SK-N-DZ (cell line): ENCODE data around the gene TIAM2.
"Not testable (repeated sequence)": the region's sequence is repeated elsewhere in the genome, so short reads cannot be mapped to it uniquely, and the experiment has no call there.

Source experiments
- DNase-seq: peaks from one replicate; pipeline ENCODE4 v3.0.0-alpha.2; 2015; ENCODE audit warnings: low spot score

TIAM2 gene

GRCh38 chr6:155100087-155100486, 105.0 kb downstream of the TIAM2 start:
- DNase-seq, result no peak

DNA sequence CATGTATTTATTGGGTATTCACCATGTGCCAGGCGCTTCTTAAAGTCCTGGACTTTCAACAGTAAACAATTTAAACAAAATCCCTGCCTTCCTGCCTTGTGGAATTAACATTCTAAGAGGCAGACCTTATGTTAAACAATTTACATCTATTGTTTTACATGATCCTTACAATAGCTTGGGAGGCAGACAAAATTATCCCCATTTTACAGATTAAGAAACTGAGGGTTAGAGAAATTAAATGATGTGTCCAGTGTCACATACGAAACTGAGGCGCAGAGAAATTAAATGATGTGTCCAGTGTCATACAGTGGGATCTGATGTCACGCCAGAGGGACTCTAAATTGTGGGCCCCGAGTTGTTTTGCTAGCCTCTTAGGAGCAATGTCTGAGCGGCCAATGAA, 105.5 kb downstream of the TIAM2 start:
- no peak for DNase-seq

GRCh38 chr6:155103083-155103645, 108.0 kb downstream of the TIAM2 start:
- not testable (repeated sequence) for DNase-seq

DNA sequence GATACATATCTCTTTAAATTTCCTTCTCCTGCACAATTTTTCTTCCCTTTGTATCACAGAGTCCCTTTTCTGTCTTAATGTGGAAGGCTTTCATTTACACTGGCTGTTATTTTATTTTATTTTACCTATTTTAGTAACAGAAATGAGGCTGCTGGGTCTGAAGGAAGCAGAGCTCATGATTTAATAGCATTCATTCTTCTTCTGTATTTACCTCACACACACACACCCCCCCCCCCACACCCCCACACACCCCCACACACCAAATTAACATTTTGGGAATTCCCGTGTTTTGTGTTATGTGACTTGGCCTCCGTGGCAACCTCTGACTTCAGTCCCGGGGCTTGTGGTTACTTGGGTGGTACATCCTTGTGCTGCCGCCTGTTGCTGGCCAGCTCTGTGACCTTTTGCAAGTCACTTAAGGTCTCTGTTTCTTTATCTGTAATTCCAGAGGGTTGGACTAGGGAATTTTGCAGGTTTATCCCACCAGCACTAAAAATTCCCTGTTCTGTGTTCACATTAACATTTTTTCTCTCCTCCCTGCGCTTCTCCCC, 108.8 kb downstream of the TIAM2 start:
- no peak for DNase-seq

DNA sequence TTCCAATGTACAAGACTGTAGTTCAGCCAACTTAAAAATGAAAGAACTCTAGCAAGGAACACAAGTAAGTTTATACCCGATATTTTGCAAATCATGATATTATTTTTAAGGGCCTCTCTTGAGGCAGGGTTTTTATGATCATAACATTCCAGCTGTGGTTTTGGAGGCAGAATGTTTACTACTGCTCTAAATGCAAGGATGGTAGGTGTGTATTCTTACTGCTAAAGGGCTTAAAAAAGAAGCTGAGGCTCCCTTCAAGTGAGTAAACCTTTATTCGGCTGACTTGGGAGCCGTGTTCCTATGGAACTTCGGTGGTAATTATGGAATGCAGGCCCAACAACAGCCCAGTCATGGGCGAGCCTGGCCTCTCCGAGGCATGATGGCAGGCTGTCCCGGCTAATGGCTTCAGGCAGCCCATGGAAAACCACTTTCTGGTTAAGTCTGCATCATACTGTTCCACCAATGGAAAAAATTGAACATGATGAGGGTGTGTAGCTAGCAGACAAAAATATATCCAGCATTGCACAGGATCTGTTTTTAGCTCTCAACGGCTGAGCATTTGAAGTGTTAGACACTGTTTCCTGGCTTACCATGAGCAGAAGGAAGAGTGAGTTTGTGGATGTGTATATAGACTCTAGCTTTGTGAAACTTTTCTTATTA, 111.5 kb downstream of the TIAM2 start:
- no peak for DNase-seq

- no peak for DNase-seq
Observed at GRCh38 chr6:155107432-155108069, 112.4 kb downstream of the TIAM2 start.

DNA sequence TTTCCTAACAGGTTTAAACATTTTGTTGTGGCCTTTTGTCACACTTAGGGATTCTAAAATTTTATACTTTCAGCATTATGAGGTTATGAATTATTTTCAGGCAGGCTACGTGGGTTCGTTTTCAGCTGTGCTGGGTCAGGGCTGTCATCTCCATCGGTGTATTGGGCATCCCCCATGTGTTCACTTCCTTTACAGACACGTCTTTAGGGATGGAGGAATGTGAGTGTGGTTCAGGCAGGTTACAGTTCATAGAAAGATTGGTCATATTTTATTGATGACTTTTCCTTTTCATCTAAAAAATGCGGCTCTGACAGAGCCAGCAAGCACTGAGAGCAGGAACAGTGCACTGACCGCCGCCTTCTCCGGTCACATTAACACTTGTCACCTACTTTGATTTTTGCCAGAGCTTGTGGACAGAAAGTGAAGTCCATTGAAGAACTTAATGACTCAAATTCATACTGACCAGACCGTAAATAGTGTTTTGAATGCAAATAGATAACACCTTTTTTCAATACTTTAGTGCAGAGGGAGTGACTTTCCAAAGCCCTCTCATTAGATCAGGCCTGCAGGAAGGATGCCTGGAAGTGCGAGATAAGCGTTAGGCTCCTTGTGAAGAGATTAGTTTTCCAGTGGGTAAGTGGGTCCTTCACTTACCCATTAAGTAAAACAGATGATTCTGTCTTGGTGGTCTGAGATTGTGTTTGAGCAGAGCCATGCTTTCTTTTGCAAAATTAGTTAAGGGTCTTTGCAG, 113.1 kb downstream of the TIAM2 start:
- peak; percentile 21 for DNase-seq

GRCh38 chr6:155110721-155111120, 115.6 kb downstream of the TIAM2 start:
- no peak for DNase-seq

- DNase-seq, result no peak
Observed at GRCh38 chr6:155112757-155113156, 117.6 kb downstream of the TIAM2 start.

- DNase-seq, result no peak
Observed at GRCh38 chr6:155115893-155116570, 120.9 kb downstream of the TIAM2 start.

- DNase-seq, result no peak
Observed at GRCh38 chr6:155116571-155116910, 121.4 kb downstream of the TIAM2 start.

DNA sequence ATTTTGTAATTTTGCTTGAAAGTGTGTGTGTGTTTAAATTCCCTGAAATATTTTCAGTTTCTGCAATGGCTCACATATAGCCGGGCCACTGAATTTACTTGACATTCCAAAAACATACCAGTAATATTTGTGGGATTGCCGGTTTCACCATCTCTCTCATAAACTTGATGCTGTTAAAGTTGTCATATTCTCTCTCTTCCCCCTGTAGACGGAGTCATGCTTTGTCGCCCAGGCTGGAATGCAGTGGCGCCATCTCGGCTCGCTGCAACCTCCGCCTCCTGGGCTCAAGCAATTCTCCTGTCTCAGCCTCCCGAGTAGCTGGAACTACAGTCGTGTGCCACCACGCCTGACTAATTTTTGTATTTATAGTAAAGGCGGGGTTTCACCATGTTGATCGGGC, 122.1 kb downstream of the TIAM2 start:
- no peak for DNase-seq

DNA sequence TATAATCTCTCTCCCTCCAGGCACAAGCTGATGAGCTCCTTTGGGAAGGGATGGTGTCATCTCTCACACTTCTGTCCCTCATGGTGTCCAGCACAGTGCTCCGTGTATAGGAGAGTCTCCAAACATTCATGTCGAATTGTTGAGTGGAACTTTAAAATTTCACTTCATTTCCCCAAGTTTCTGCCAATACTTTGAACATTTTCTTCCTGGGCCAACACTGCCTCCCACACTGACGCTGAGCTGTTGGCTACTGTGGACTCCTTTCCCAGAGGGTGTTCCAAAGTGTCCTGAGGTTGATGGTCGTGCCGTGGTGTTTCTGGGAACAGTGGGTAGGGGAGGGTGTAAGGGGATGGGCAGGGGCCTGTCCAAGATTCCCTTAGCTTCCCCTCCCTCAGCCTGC, 122.7 kb downstream of the TIAM2 start:
- DNase-seq, result no peak

GRCh38 chr6:155119201-155119600, 124.1 kb downstream of the TIAM2 start:
- DNase-seq, result not testable (repeated sequence)

DNA sequence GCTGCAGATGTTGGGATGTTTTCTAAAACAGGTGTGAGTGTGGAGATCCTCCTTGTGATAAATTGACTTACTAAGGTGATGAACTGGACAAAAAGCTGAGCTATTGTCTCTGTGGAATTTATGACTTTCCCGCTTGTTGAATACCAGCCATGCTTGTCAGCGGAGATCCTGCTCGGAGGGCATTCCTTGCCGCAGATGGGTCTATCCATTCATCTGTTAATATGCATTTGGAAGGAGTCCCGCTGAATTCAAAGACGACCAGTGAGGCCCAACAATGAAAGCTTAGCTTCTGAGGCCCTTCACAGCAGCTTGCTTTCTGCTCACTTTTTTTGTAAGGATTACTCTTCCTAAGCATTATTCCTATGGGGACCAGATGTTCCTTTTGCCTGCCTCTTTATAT, 124.9 kb downstream of the TIAM2 start:
- no peak for DNase-seq

DNA sequence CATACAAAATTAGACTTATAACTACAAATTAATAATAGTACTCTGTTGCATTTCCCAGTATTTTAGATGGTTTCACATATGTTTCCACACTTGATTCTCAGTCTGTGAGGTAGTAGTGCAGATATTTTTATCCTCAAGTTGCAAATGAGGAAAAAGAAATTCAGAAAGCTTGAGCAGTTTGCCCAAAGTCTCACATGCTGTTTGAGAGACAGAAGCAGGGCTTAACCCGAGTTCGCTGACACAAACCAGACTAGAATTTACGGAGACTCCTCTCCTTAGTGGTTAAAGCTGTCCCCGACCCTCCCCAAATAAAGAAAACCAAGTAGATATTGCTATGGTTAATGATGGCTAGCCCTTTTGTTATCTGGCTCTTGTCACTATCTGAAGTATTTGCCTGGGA, 126.2 kb downstream of the TIAM2 start:
- DNase-seq, result no peak

GRCh38 chr6:155121699-155122098, 126.6 kb downstream of the TIAM2 start:
- DNase-seq, result peak; percentile 13

- DNase-seq, result no peak
Observed at GRCh38 chr6:155122199-155122950, 127.3 kb downstream of the TIAM2 start.

GRCh38 chr6:155123520-155123919, 128.4 kb downstream of the TIAM2 start:
- no peak for DNase-seq

DNA sequence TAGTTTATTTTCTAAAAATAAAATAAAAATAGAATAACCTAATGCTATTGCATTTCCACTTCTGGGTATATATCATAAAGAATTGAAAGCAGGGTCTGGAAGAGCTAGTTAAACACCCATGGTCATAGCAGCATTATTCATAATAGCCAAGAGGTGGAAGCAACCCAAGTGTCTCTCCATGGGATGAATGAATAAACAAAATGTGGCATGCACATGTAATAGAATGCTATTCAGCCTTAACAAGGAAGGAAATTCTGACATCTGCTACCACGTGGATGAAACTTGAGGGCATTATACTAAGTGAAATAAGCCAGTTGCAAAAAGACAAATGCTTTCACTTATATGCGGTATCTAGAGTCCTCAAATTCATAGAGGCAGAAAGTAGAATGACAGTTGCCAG, 130.8 kb downstream of the TIAM2 start:
- DNase-seq, result no peak
